HG02840 (cell line): ENCODE results near the gene ZC3H6.
"Not testable (repeated sequence)": the region's sequence is repeated elsewhere in the genome, so short reads cannot be mapped to it uniquely, and the experiment has no call there.

Experiments used
- ATAC-seq: cut with Tn5 transposase; IDR thresholded peaks from one replicate; pipeline ENCODE4 v1.9.1; 2021; ENCODE audit warnings: mild to moderate bottlenecking, moderate library complexity, moderate number of reproducible peaks; ENCODE audit not compliant: unreplicated experiment, low FRiP score

The ZC3H6 gene

GRCh38 chr2:112275887-112276773, 733 bp downstream of the ZC3H6 start:
- ATAC-seq = peak; percentile 46

- no peak for ATAC-seq
Measured at GRCh38 chr2:112276954-112277353, 1.6 kb downstream of the ZC3H6 start.

- no peak for ATAC-seq
Measured at GRCh38 chr2:112277596-112278220, 2.3 kb downstream of the ZC3H6 start.

GRCh38 chr2:112282066-112282465, 6.7 kb downstream of the ZC3H6 start:
- ATAC-seq = not testable (repeated sequence)

- ATAC-seq = not testable (repeated sequence)
Measured at GRCh38 chr2:112283535-112283934, 8.1 kb downstream of the ZC3H6 start.

GRCh38 chr2:112290088-112290487, 14.7 kb downstream of the ZC3H6 start:
- no peak for ATAC-seq

GRCh38 chr2:112290648-112291047, 15.3 kb downstream of the ZC3H6 start:
- no peak for ATAC-seq

- no peak for ATAC-seq
Measured at GRCh38 chr2:112293636-112294401, 18.4 kb downstream of the ZC3H6 start.

GRCh38 chr2:112295407-112296078, 20.1 kb downstream of the ZC3H6 start:
- ATAC-seq = no peak

GRCh38 chr2:112296407-112296806, 21.0 kb downstream of the ZC3H6 start:
- no peak for ATAC-seq

- no peak for ATAC-seq
Measured at GRCh38 chr2:112301171-112301584, 25.8 kb downstream of the ZC3H6 start.

- ATAC-seq = no peak
Measured at GRCh38 chr2:112301973-112302372, 26.6 kb downstream of the ZC3H6 start.

- no peak for ATAC-seq
Measured at GRCh38 chr2:112304298-112304941, 29.0 kb downstream of the ZC3H6 start.

GRCh38 chr2:112305132-112305531, 29.7 kb downstream of the ZC3H6 start:
- ATAC-seq = no peak

GRCh38 chr2:112310906-112311305, 35.5 kb downstream of the ZC3H6 start:
- ATAC-seq = no peak

GRCh38 chr2:112311932-112312331, 36.5 kb downstream of the ZC3H6 start:
- no peak for ATAC-seq

- ATAC-seq = no peak
Measured at GRCh38 chr2:112312821-112313220, 37.4 kb downstream of the ZC3H6 start.

GRCh38 chr2:112314856-112315255, 39.5 kb downstream of the ZC3H6 start:
- no peak for ATAC-seq

GRCh38 chr2:112317303-112318158, 42.1 kb downstream of the ZC3H6 start:
- ATAC-seq = no peak
